ENCODE measurements around the gene CCNY. TPM values are rescaled to one million over a fixed set of nuclear protein-coding genes. Genes with fewer than 3 reads are reported as not detected.

Gene CCNY
- total and polyA plus RNA-seq, 12 donors: 26.0 to 99.4 (median 88.9) TPM

DNA sequence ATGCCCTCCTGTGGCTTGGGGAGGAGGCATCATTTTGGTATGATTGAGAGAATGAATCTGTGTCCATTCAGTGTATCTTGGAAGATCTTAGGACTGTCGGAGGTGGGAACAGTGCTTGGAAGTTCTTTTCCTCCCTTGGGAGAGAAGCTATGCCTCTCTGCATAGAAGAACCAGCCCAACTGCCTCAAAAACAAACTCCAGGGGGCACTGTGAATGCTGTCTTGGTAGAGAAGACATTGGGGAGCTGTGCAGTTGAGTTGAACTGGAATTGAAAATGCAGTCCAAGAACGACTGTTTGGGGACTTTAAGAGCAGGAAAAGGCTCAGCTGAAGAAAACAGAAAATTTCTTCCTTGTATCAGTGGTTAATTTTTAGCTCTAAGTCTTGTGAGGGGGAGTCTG, 263.9 kb downstream of the CCNY start:
- intact Hi-C loops (cut with DNase I): loop anchor here in 1 of 10 donors (10.0 kb wide), 1 partner anchor 355 kb away; no protein-coding TSS in a partner anchor
- H3K9me3 ChIP-seq: peaks cover 0 to 7% (median 0%) of the 10 kb centered on the region in 11 donors
- ATAC-seq (no peak), DNase-seq (no peak)
- H3K36me3 ChIP-seq: no peaks in the 10 kb centered on the region
- 46 to 68% methylated on average over 2 of the region's 2 CpGs for WGBS, 2 donors
- H3K27me3 ChIP-seq: peaks cover 0 to 21% (median 8%) of the 10 kb centered on the region in 7 donors
- no peak overlapping the region for H3K27ac ChIP-seq
- no peak overlapping the region for H3K4me3 ChIP-seq
- H3K4me1 ChIP-seq: no peaks in the 10 kb centered on the region
- TF ChIP-seq, protein P1, sequence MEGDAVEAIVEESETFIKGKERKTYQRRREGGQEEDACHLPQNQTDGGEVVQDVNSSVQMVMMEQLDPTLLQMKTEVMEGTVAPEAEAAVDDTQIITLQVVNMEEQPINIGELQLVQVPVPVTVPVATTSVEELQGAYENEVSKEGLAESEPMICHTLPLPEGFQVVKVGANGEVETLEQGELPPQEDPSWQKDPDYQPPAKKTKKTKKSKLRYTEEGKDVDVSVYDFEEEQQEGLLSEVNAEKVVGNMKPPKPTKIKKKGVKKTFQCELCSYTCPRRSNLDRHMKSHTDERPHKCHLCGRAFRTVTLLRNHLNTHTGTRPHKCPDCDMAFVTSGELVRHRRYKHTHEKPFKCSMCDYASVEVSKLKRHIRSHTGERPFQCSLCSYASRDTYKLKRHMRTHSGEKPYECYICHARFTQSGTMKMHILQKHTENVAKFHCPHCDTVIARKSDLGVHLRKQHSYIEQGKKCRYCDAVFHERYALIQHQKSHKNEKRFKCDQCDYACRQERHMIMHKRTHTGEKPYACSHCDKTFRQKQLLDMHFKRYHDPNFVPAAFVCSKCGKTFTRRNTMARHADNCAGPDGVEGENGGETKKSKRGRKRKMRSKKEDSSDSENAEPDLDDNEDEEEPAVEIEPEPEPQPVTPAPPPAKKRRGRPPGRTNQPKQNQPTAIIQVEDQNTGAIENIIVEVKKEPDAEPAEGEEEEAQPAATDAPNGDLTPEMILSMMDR (IDR thresholded peaks at IDR 0.05): no peak

DNA sequence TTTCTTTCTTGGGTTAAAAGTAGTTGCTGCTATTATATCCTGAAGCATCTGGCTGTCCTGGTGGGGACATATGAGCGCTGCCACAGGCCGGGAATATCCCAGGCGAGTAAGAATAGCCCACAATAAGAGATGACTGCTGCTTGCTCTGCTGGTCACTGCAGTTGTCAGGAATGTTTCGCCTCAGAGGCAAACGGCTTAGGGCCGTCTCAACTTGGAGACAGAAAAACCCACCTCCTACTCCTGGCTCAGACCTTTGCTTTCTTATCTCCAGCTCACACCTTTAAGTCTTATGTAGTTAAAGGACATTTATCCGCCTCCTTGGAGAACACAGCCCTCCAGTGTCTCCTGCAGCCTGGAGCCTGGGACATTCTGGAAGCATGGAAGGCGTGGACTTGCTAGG, 268.9 kb downstream of the CCNY start, which contains the start of gene GJD4:
Gene GJD4, plus strand, starts transcription at position 151 of the 400 bp plus-strand sequence. Its CDS starts 227 bp downstream, at position 378.
- DNase-seq (no peak), ATAC-seq (no peak)
- intact Hi-C loops (cut with DNase I): loop anchor here in 1 of 10 donors (10.0 kb wide), 1 partner anchor 360 kb away; no protein-coding TSS in a partner anchor
- TF ChIP-seq, protein P1 (IDR thresholded peaks at IDR 0.05): no peak
- Histone ChIP-seq H3K27ac (no peak within 1 kb of the TSS), H3K4me1 (peaks cover 0 to 11% (median 10%) of the 10 kb centered on the region in 9 donors), H3K27me3 (peaks cover 0 to 65% (median 46%) of the 10 kb centered on the region in 7 donors), H3K9me3 (peaks cover 0 to 7% (median 0%) of the 10 kb centered on the region in 11 donors), H3K4me3 (no peak within 1 kb of the TSS), H3K36me3 (no peaks in the 10 kb centered on the region)
- 63 to 72% methylated on average over 8 of the region's 8 CpGs for WGBS, 2 donors

DNA sequence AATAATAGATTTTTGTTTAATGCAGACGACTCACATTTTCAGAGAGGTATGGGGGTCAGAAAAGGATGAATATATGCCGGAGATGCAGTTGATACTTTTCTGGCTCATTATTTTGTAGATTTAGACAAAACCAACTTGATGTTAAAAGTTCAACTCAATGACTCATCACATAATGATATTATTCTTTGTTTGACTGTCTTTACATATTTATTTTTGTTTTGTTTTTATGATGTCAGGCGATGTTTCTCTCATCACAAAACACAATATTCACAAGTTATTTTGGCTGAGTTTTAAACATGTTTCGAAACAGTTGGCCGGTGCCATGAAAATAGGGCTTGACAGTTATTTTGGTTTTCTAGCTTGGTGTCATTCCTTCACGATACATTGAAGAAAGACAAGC, 270.1 kb downstream of the CCNY start:
- intact Hi-C loops (cut with DNase I): loop anchor here in 1 of 10 donors (10.0 kb wide), 1 partner anchor 362 kb away; no protein-coding TSS in a partner anchor
- Histone ChIP-seq H3K9me3 (no peaks in the 10 kb centered on the region), H3K27ac (no peak overlapping the region), H3K4me3 (no peak overlapping the region), H3K4me1 (peaks cover 0 to 11% (median 10%) of the 10 kb centered on the region in 9 donors), H3K36me3 (no peaks in the 10 kb centered on the region), H3K27me3 (peaks cover 0 to 73% (median 40%) of the 10 kb centered on the region in 7 donors)
- TF ChIP-seq, protein P1 (IDR thresholded peaks at IDR 0.05): no peak
- ATAC-seq: no peak
- 82 to 91% methylated on average over 6 of the region's 6 CpGs for WGBS, 2 donors
- no peak for DNase-seq

DNA sequence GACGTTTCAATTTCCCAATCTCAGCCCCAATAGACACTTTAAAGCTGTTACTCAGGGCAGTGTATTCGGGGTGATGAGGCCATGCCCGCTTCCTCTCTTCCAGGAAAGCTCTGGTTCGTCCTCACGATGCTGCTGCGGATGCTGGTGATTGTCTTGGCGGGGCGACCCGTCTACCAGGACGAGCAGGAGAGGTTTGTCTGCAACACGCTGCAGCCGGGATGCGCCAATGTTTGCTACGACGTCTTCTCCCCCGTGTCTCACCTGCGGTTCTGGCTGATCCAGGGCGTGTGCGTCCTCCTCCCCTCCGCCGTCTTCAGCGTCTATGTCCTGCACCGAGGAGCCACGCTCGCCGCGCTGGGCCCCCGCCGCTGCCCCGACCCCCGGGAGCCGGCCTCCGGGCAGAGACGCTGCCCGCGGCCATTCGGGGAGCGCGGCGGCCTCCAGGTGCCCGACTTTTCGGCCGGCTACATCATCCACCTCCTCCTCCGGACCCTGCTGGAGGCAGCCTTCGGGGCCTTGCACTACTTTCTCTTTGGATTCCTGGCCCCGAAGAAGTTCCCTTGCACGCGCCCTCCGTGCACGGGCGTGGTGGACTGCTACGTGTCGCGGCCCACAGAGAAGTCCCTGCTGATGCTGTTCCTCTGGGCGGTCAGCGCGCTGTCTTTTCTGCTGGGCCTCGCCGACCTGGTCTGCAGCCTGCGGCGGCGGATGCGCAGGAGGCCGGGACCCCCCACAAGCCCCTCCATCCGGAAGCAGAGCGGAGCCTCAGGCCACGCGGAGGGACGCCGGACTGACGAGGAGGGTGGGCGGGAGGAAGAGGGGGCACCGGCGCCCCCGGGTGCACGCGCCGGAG, 271.4 kb downstream of the CCNY start:
- DNase-seq (no peak), ATAC-seq (peak in 4 of 8 donors; percentile 26 to 52 (median 30))
- TF ChIP-seq, protein P1 (IDR thresholded peaks at IDR 0.05): no peak
- peaks cover 0 to 66% (median 36%) of the 10 kb centered on the region in 7 donors for H3K27me3 ChIP-seq
- peak overlapping the region; percentile 40 to 73 (median 53) for H3K4me3 ChIP-seq
- WGBS, 2 donors: 6 to 9% methylated on average over 71 to 78 of the region's 78 CpGs
- intact Hi-C loops (cut with DNase I): loop anchor here in 1 of 10 donors (10.0 kb wide), 1 partner anchor 363 kb away; no protein-coding TSS in a partner anchor
- H3K4me1 ChIP-seq: peaks cover 0 to 11% (median 10%) of the 10 kb centered on the region in 9 donors
- no peaks in the 10 kb centered on the region for H3K9me3 ChIP-seq
- no peaks in the 10 kb centered on the region for H3K36me3 ChIP-seq
- no peak overlapping the region for H3K27ac ChIP-seq
